HL-60 (cell line): Measurements from ENCODE around the gene SMAD2.

ENCODE experiments used
- CTCF ChIP-seq: IDR thresholded peaks from one replicate; pipeline ENCODE4 v1.5.1; 2011; ENCODE audit warnings: low read length, control low read depth, inconsistent platforms; ENCODE audit not compliant: insufficient read depth
- GABPA ChIP-seq: IDR thresholded peaks from 2 replicates; pipeline ENCODE4 v1.6.1; 2012; ENCODE audit warnings: low read depth
- REST ChIP-seq: IDR thresholded peaks from 2 replicates; pipeline ENCODE4 v1.6.1; 2012; ENCODE audit warnings: low read depth; ENCODE audit not compliant: insufficient replicate concordance

GRCh38 chr18:47919916-47920315, 10.5 kb downstream of the SMAD2 start:
- TF ChIP-seq CTCF (no peak), GABPA (no peak), REST (no peak)
